Activated T-helper 1 cell treated with Interleukin-2 at 50 U/mL for 16 hours (primary cell): ENCODE data around the gene SCGB1C1.
"Not testable (repeated sequence)": the region's sequence is repeated elsewhere in the genome, so short reads cannot be mapped to it uniquely, and the experiment has no call there.

Experiments used
- DNase-seq: peaks from one replicate; pipeline ENCODE4 v3.0.0-alpha.2; 2020; ENCODE audit warnings: low read depth

Gene SCGB1C1

DNA sequence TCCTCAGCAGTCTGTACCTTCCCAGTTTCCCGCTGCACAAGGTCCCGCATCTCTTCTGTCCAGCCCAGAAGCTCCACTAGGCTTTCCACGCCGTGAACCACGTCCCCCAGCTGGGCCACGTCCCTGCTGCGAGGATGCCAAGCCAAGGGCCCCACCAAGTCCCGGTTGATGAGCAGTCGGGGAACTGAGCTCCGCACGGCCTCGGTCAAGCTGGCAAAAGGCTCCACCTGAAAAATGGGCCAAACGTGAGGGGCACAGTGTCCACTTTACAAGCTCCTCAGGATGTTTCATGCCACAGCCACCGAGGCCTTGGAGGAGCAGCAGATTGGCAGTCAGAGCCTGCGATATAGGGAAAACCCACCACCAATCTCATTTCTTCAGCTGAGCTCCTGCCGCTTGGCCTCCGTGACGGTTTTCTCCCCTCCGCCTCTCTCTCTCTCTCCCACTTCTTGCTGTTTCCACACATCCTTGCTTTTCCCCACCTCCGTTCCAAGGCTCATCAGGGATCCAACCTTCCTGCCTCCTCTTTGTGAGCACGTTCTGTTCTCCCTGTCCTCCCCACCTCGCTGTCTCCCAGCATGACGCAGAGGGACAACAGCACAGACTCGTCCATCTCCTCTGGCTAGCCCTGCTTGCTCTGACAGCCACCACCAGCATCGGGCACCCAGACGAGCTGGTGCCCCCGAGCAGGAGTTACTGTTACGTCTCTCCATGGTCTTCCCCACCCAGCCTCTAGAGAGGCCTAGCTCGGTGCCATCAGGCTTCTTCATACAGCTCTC, 26.1 kb downstream of the SCGB1C1 start:
- no peak for DNase-seq

- not testable (repeated sequence) for DNase-seq
Measured at GRCh38 chr11:220641-221215, 27.9 kb downstream of the SCGB1C1 start.

GRCh38 chr11:221539-221938, 28.7 kb downstream of the SCGB1C1 start:
- no peak for DNase-seq

- DNase-seq, result no peak
Measured at GRCh38 chr11:221998-222789, 29.3 kb downstream of the SCGB1C1 start.

GRCh38 chr11:223026-223789, 30.3 kb downstream of the SCGB1C1 start:
- DNase-seq, result no peak

GRCh38 chr11:223884-224283, 31.0 kb downstream of the SCGB1C1 start:
- no peak for DNase-seq

DNA sequence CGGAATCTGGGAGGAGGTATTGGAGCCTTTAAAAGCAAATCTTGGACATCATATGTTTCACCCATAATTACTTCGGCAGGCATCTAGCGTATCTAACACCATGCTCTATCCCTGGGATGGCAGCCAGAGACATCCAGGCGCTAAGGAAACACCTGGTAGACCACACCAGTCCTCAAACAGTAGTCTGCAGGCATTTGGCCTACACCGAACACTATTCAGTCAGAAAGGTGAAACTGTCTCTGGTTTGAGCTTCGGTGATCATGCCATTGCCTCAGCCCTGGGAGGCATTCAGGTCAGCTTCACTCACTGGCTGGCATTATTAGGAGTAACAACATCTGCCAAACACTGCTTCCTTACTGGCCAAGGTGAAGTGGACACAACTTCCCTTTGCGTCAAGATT, 31.5 kb downstream of the SCGB1C1 start:
- no peak for DNase-seq

DNA sequence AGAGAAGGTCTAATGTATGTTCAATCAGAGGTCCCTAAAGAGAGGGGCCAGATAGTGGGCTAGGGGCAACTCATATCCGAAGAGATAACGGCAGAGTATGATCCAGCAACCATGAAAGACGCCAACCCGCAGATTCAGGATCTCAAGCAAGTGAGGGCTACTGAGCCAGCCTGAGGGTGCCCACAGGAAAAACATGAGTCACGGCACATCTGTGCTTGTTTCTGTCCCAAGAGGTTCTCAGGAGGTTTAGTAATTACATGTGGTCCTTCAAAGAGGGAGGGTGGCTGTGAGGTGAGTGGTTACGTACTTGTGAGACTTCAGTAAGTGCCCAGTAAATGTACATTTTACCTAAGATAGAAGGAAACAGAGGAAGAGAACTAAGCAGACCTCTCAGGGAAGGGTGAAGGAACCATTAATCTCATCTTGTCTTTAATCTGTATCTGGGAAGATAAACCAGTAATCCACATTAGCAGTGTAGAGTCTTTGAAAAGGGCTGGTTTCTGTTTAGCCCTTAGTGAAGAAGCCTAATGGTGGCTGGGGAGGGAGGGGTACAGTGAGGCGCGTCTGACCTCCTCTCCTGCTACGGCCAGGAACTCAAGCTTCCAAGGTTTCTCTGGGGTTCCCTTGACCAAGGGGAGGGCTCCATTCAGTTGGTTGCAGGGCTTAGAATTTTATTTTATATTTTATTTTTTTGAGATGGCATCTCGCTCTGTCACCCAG, 33.0 kb downstream of the SCGB1C1 start:
- DNase-seq, result no peak

GRCh38 chr11:227824-228379, 35.0 kb downstream of the SCGB1C1 start:
- DNase-seq, result no peak

- no peak for DNase-seq
Measured at GRCh38 chr11:230431-230830, 37.6 kb downstream of the SCGB1C1 start.

DNA sequence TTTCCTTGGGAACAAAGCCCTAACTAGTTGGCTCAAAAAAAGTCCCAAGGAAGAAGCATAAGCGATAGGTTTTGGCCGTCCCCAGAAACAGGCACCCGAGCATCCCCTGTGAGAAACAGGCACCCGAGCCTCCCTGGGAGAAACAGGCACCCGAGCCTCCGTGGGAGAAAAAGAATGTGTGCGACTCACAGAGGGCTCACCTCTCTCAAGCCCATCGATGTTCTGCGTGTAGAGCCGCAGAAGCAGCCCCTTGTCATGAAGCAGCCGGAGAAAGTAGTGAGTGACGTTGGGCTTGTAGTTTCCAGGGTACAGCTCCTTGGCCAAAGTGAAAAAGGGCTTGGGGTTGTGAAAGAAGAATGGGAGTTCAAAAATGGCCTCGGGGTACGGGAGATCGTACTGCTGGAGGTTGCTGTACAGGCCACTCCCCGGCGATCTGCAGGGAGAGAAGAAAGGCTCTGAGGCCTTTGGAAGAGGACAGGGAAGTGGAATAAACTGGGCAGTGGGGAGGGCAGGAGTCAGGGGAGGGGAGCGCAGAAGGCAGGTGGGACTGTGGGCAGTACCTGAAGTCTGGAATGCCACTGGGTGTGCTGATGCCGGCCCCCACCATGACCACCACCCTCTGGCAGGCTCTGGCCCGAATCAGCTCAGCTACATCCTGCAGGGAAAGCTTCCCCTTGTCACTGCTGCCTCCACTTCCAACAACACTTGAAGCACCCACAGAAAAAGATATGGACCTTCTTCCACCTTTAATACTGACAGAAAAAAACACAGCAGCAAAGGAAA, 40.1 kb downstream of the SCGB1C1 start:
- no peak for DNase-seq

GRCh38 chr11:235180-235579, 42.3 kb downstream of the SCGB1C1 start:
- no peak for DNase-seq

- peak; percentile 26 for DNase-seq
Measured at GRCh38 chr11:235609-235996, 42.7 kb downstream of the SCGB1C1 start.

DNA sequence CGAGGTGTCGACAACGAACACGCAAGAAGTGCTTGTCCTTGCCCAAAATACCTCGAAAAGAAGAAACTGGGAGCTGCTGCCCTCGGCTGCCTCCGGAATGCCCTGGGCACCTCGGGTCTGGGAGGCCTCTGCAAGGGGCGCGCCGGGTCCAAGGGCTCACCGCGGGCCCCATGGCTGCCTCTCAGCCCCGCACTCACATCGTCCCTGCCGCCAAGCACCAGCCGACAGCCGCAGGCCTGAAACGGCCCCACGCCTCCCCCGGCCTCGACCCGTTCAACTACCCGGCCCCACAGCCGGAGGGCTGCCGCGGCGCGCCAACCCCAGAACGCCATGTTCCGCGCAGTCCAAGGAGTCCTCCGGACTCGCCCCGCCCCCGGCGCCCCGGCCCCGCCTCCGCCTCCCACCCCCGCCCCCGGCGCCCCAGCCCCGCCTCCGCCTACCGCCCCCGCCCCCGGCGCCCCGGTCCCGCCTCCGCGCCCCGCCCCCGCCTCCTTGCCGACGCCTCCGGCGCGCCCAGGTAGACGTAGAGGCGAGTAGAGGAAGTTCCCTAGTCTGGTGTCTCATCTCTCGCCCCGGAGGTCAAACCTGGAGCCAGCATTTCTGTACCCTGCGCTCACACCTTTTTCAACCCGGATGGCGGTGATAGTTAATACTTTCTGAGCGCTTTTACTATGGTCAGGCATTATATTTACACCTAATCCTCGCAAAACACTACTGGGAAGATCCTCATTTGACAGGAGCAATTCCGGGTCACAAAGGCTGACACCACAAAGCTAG, 43.3 kb downstream of the SCGB1C1 start, which contains the start of gene SIRT3:
Gene SIRT3, minus strand, starts transcription at position 346 of the 777 bp plus-strand sequence. Its CDS starts 14 bp downstream, at position 332.
- peak; percentile 75 for DNase-seq

GRCh38 chr11:236774-237767, 44.2 kb downstream of the SCGB1C1 start, which contains the start of gene PSMD13:
TSS of gene PSMD13 (plus strand) at chr11:236976. CDS start at chr11:237050, 74 bp downstream.
- DNase-seq, result peak; percentile 86

DNA sequence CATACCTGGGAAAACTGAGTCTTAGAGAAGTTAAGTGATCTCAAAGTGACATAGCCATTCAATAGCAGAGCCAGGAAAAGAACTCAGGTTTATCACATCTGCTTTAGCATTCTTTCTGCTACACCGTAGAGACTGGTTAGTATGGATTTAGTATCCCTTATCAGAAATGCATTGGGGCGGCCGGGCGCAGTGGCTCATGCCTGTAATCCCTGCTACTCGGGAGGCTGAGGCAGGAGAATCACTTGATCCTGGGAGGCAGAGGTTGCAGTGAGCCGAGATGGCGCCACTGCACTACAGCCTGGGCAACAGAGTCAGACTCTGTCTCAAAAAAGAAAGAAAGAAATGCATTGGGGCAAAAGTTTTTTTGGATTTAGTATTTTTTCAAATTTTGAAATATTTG, 45.5 kb downstream of the SCGB1C1 start:
- not testable (repeated sequence) for DNase-seq

DNA sequence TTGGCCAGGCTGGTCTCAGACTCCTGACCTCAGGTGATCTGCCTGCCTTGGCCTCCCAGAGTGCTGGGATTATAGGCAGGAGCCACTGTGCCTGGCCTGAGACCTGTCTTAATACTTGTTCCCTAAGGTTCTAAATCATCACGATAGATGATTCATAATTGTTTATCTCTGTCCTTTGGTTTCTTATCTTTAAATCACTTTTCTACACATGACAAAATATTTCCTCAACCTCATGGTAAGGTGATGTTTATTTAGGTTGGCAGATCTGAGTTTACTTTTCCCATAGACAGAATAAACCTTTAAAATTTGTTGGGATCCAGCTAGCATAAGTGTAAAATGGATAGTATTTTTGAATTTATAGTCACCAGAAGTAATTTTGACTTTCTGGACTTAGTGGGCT, 47.4 kb downstream of the SCGB1C1 start:
- no peak for DNase-seq

DNA sequence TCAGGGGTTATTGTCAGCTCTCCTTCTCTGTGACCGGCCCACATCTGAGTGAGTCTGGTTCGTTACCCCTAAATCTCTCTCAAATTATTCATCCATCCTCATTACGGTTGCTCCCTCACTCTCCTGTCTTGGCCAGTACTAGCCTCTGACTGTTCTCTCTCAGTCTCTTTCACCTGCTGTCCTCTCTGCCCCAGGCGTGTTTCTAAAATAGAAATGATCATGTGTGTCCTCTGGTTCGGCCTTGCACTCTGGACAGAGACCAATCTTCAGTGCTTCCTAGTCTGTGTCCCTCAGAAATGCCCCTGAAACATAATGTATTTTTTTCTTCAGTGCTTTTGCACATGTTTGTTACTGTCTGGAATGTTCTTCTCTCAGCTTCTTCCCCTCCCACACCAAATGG, 48.8 kb downstream of the SCGB1C1 start:
- no peak for DNase-seq
